Smooth muscle cell (in vitro differentiated cells): Measurements from ENCODE around the gene ASB8. TPM values are rescaled to one million over a fixed set of nuclear protein-coding genes. Genes with fewer than 3 reads are reported as not detected.

Source experiments
- DNase-seq: peaks from one replicate; lab custom pipeline; 2025; ENCODE audit not compliant: unreplicated experiment; lab: John Stamatoyannopoulos, UW
- H2AFZ ChIP-seq: fragments of 200-600 bp; sonication (generic); 2 replicates; pipeline ENCODE4 v1.6.0; 2016; ENCODE audit warnings: antibody characterized with exemption, low read depth, mild to moderate bottlenecking
- H3F3A ChIP-seq: fragments of 200-600 bp; sonication (generic); 2 replicates; pipeline ENCODE4 v1.6.0; 2017; ENCODE audit warnings: antibody characterized with exemption, low read depth
- H3K27ac ChIP-seq: fragments of 200-600 bp; sonication (generic); 2 replicates; pipeline ENCODE4 v1.5.1; 2016; ENCODE audit warnings: low read depth, mild to moderate bottlenecking
- H3K27me3 ChIP-seq: fragments of 200-600 bp; sonication (generic); 2 replicates; pipeline ENCODE4 v1.6.1; 2016; ENCODE audit warnings: low read depth, mild to moderate bottlenecking
- H3K36me3 ChIP-seq: fragments of 200-600 bp; sonication (generic); 2 replicates; pipeline ENCODE4 v1.5.1; 2016; ENCODE audit warnings: low read depth
- H3K4me1 ChIP-seq: fragments of 200-600 bp; sonication (generic); 2 replicates; pipeline ENCODE4 v1.5.1; 2016; ENCODE audit warnings: low read depth
- H3K4me2 ChIP-seq: fragments of 200-600 bp; sonication (generic); 2 replicates; pipeline ENCODE4 v1.6.0; 2016; ENCODE audit warnings: mild to moderate bottlenecking
- H3K4me3 ChIP-seq: fragments of 200-600 bp; sonication (generic); 2 replicates; pipeline ENCODE4 v1.5.1; 2016; ENCODE audit warnings: mild to moderate bottlenecking
- H3K79me2 ChIP-seq: fragments of 200-600 bp; sonication (generic); 2 replicates; pipeline ENCODE4 v1.6.0; 2016; ENCODE audit warnings: low read depth, mild to moderate bottlenecking
- H3K9ac ChIP-seq: fragments of 200-600 bp; sonication (generic); 2 replicates; pipeline ENCODE4 v1.6.0; 2016; ENCODE audit warnings: low read depth
- H3K9me3 ChIP-seq: fragments of 200-600 bp; sonication (generic); replicated peaks from 2 replicates; pipeline ENCODE4 v1.5.1; 2016; ENCODE audit warnings: low read depth
- H4K20me1 ChIP-seq: fragments of 200-600 bp; sonication (generic); 2 replicates; pipeline ENCODE4 v1.6.0; 2016; ENCODE audit warnings: low read depth
- CTCF ChIP-seq: fragments of 200-600 bp; sonication (generic); IDR thresholded peaks from 2 replicates; pipeline ENCODE4 v1.5.1; 2017; ENCODE audit warnings: borderline replicate concordance, mild to moderate bottlenecking, antibody characterized with exemption; ENCODE audit not compliant: insufficient read depth, poor library complexity, severe bottlenecking
- WGBS: methylation state at CpG from one replicate; pipeline ENCODE4 v1.1.7; 2016; ENCODE audit warnings: low lambda C conversion rate; 5-methylcytosine and 5-hydroxymethylcytosine counted together
- polyA plus RNA-seq: library from polyadenylated mRNA; unstranded; fragments of >200 nt; fragmentation: Nextera tagmentation; extraction: Ambion mirVana; gene quantifications from 2 replicates; pipeline ENCODE4 v1.2.1, GENCODE V29; 2016
- total RNA-seq: library from RNA; depleted of rRNA; stranded (reverse); fragments of >200 nt; gene quantifications from 2 replicates; pipeline ENCODE4 v1.2.3, GENCODE V29; 2014

The ASB8 gene
- total and polyA plus RNA-seq, 2 experiments from 2014 or later, result 25.4 to 31.1 TPM

- peaks cover 7% of the 10 kb centered on the region for H3F3A ChIP-seq
- H3K79me2 ChIP-seq, result peaks cover 39% of the 10 kb centered on the region
- peaks cover 13% of the 10 kb centered on the region for H3K27me3 ChIP-seq
- H4K20me1 ChIP-seq, result peaks cover 11% of the 10 kb centered on the region
- H3K27ac ChIP-seq, result peak within 1 kb of the TSS; percentile 56
- peak within 1 kb of the TSS; percentile 80 for H3K4me3 ChIP-seq
- peak; percentile 24 for TF ChIP-seq CTCF
- H3K9ac ChIP-seq, result peak within 1 kb of the TSS; percentile 68
- peak within 1 kb of the TSS; percentile 84 for H2AFZ ChIP-seq
- WGBS, result 1% methylated on average over 61 of the region's 61 CpGs
- H3K9me3 ChIP-seq, result no peaks in the 10 kb centered on the region
- H3K4me1 ChIP-seq, result peaks cover 8% of the 10 kb centered on the region
- H3K4me2 ChIP-seq, result peak within 1 kb of the TSS; percentile 90
- peak; percentile 78 for DNase-seq
- no peaks in the 10 kb centered on the region for H3K36me3 ChIP-seq
These were observed 26.0 kb upstream of the ASB8 start, which contains the start of gene CCDC184 for GRCh38 chr12:48183091-48183875. Gene CCDC184, plus strand, starts transcription at chr12:48183644. Its CDS starts 479 bp downstream, at chr12:48184123.

- peaks cover 38% of the 10 kb centered on the region for H3K79me2 ChIP-seq
- TF ChIP-seq CTCF, result no peak
- no peaks in the 10 kb centered on the region for H3K9me3 ChIP-seq
- no peak for DNase-seq
- peaks cover 11% of the 10 kb centered on the region for H4K20me1 ChIP-seq
- H2AFZ ChIP-seq, result peak overlapping the region; percentile 84
- peak overlapping the region; percentile 90 for H3K4me2 ChIP-seq
- H3K27ac ChIP-seq, result peak overlapping the region; percentile 56
- H3K27me3 ChIP-seq, result peaks cover 13% of the 10 kb centered on the region
- H3K9ac ChIP-seq, result peak overlapping the region; percentile 35
- no peaks in the 10 kb centered on the region for H3K36me3 ChIP-seq
- 20% methylated on average over 7 of the region's 7 CpGs for WGBS
- peaks cover 3% of the 10 kb centered on the region for H3F3A ChIP-seq
- H3K4me3 ChIP-seq, result peak overlapping the region; percentile 80
- peaks cover 8% of the 10 kb centered on the region for H3K4me1 ChIP-seq
These were observed 25.3 kb upstream of the ASB8 start for GRCh38 chr12:48182631-48183030.

- no peak for TF ChIP-seq CTCF
These were observed 23.7 kb upstream of the ASB8 start for GRCh38 chr12:48180857-48181495.

More at GRCh38 chr12:48180857-48181495, 23.7 kb upstream of the ASB8 start:
- Histone ChIP-seq H3K79me2 (peaks cover 23% of the 10 kb centered on the region), H3K27ac (no peak overlapping the region), H3K9ac (no peak overlapping the region), H3K36me3 (no peaks in the 10 kb centered on the region), H3K4me3 (no peak overlapping the region), H3K4me2 (no peak overlapping the region), H2AFZ (no peak overlapping the region), H3K27me3 (peaks cover 13% of the 10 kb centered on the region), H3K9me3 (no peaks in the 10 kb centered on the region), H4K20me1 (peaks cover 6% of the 10 kb centered on the region), H3F3A (peaks cover 3% of the 10 kb centered on the region), H3K4me1 (peaks cover 23% of the 10 kb centered on the region)
- 74% methylated on average over 2 of the region's 2 CpGs for WGBS
- no peak for DNase-seq
